HCT116 (cell line): Measurements from ENCODE around the gene F10.

ENCODE experiments used
- ATF3 ChIP-seq: IDR thresholded peaks from 2 replicates; pipeline ENCODE4 v1.6.1; 2012
- EGR1 ChIP-seq: IDR thresholded peaks from 2 replicates; pipeline ENCODE4 v1.6.1; 2012; ENCODE audit warnings: low read depth
- ELF1 ChIP-seq: IDR thresholded peaks from 2 replicates; pipeline ENCODE4 v1.6.1; 2012; ENCODE audit warnings: low read depth, borderline replicate concordance
- EZH2 ChIP-seq: fragments of 200-600 bp; sonication (generic); IDR thresholded peaks from 2 replicates; pipeline ENCODE4 v1.6.1; 2017; ENCODE audit warnings: antibody characterized with exemption, mixed run types
- EZH2phosphoT487 ChIP-seq: fragments of 200-600 bp; IDR thresholded peaks from 2 replicates; pipeline ENCODE4 v1.6.1; 2018; ENCODE audit warnings: antibody characterized with exemption, borderline replicate concordance
- FOSL1 ChIP-seq: IDR thresholded peaks from 2 replicates; pipeline ENCODE4 v1.6.1; 2012; ENCODE audit warnings: low read depth
- POLR2A ChIP-seq: IDR thresholded peaks from 2 replicates; pipeline ENCODE4 v1.7.0; 2011; ENCODE audit warnings: borderline replicate concordance; ENCODE audit not compliant: insufficient read depth, insufficient read length; ENCODE audit errors: extremely low read depth
- POLR2AphosphoS5 ChIP-seq: IDR thresholded peaks from 2 replicates; pipeline ENCODE4 v1.6.1; 2011; ENCODE audit warnings: mild to moderate bottlenecking, low read depth, low read length, moderate library complexity
- RAD21 ChIP-seq: IDR thresholded peaks from 2 replicates; pipeline ENCODE4 v1.6.1; 2012; ENCODE audit warnings: low read depth, mild to moderate bottlenecking
- REST ChIP-seq: IDR thresholded peaks from 2 replicates; pipeline ENCODE4 v1.6.1; 2012; ENCODE audit warnings: low read depth
- SP1 ChIP-seq: IDR thresholded peaks from 2 replicates; pipeline ENCODE4 v1.6.1; 2012; ENCODE audit warnings: low read depth
- YY1 ChIP-seq: IDR thresholded peaks from 2 replicates; pipeline ENCODE4 v1.6.1; 2011; ENCODE audit warnings: low read length, low read depth, moderate library complexity, mild to moderate bottlenecking; ENCODE audit not compliant: insufficient replicate concordance; ENCODE audit errors: extremely low read depth
- ZNF274 ChIP-seq: fragments of 200-500 bp; sonication (Bioruptor generic); IDR thresholded peaks from 2 replicates; pipeline ENCODE4 v1.6.1; 2014; ENCODE audit warnings: mild to moderate bottlenecking, low read depth, low read length, inconsistent platforms
- TF ChIP-seq, protein P1 (sequence below), 3 experiments: fragments of 200-600 bp in 1 of 3; sonication (generic) in 1 of 3; IDR thresholded peaks in 2 of 3; conservative IDR thresholded peaks in 1 of 3; 2 replicates each; pipeline ENCODE4 v1.5.1; 2012 to 2017; ENCODE audit warnings: low read depth in 2 of 3, low read length in 2 of 3, antibody characterized with exemption in 1 of 3, borderline replicate concordance in 1 of 3, control low read depth in 1 of 3, mild to moderate bottlenecking in 1 of 3, mixed read lengths in 1 of 3, mixed run types in 1 of 3, moderate library complexity in 1 of 3; ENCODE audit not compliant: insufficient read depth in 1 of 3

DNA sequence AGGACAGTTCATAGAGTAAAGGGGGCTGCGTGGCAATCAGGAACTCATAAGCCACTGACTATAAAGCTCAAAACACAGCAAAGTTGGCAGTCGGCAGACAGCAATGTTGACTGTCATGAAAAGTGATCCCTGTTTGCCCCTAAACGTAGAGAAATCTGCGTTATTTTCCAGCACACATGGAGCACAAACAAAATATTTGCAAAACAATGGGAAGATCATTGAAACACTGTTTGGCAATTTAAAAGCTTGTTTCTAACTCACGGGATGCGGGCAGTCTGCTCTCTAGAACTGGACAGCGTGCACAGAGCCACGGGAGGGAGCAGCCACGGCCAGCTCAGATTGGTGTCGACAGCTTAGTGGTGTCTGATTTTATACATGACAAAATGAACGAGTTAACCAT lies 23.5 kb upstream of the F10 start:
- TF ChIP-seq ATF3 = no peak
- TF ChIP-seq ZNF274 = no peak
- no peak for TF ChIP-seq POLR2A
- TF ChIP-seq, protein P1, sequence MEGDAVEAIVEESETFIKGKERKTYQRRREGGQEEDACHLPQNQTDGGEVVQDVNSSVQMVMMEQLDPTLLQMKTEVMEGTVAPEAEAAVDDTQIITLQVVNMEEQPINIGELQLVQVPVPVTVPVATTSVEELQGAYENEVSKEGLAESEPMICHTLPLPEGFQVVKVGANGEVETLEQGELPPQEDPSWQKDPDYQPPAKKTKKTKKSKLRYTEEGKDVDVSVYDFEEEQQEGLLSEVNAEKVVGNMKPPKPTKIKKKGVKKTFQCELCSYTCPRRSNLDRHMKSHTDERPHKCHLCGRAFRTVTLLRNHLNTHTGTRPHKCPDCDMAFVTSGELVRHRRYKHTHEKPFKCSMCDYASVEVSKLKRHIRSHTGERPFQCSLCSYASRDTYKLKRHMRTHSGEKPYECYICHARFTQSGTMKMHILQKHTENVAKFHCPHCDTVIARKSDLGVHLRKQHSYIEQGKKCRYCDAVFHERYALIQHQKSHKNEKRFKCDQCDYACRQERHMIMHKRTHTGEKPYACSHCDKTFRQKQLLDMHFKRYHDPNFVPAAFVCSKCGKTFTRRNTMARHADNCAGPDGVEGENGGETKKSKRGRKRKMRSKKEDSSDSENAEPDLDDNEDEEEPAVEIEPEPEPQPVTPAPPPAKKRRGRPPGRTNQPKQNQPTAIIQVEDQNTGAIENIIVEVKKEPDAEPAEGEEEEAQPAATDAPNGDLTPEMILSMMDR (IDR thresholded peaks at IDR 0.05 in 2 of 3, conservative IDR thresholded peaks at IDR 0.05 in 1 of 3; ENCODE audit: borderline replicate concordance in 1 of 3, insufficient read depth in 1 of 3, low read depth in 2 of 3, low read length in 2 of 3) = no peak
- TF ChIP-seq POLR2AphosphoS5 = no peak
- TF ChIP-seq EZH2 = no peak
- no peak for TF ChIP-seq EGR1
- no peak for TF ChIP-seq EZH2phosphoT487
- TF ChIP-seq FOSL1 = no peak
- TF ChIP-seq RAD21 = no peak
- TF ChIP-seq SP1 = no peak
- TF ChIP-seq YY1 = no peak
- no peak for TF ChIP-seq REST
- TF ChIP-seq ELF1 = no peak
